ENCODE measurements around the gene LGALS7B. TPM values are rescaled to one million over a fixed set of nuclear protein-coding genes. Genes with fewer than 3 reads are reported as not detected.
"Not testable (repeated sequence)": the region's sequence is repeated elsewhere in the genome, so short reads cannot be mapped to it uniquely, and the experiment has no call there.

LGALS7B gene
- total RNA-seq, 1 experiment from 2014 or later, result not detected

DNA sequence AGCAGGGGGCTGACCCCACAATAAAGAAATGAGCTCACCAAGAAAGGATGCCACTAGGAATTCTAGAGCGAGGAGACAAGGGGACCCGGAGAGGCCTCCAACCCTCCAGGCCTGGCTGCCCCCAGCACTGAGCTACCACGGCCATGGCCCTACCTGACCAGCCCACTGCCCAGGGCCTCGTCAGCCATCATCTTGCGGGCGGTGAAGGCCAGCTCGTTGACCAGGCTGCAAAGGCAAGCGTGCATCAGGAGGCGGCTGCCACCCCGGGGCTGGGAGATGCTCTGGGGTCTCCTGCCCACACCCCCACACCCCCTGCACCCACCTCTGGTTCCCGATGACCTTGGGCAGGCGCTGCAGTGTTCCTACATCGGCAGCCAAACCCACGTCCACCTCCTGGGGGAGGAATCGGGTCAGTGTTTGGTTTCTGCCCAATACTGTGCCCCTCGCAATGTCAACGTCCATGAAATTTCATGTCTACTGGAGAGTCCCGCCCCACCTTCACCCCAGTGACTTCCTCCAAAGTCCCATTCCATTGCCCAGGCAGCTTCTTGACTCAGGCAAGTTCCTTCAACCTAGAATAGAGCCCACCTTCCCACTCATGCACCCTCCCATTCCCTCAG, 27.2 kb downstream of the LGALS7B start:
- no peak for DNase-seq (ENCODE audit: extremely low read depth, low read depth)

DNA sequence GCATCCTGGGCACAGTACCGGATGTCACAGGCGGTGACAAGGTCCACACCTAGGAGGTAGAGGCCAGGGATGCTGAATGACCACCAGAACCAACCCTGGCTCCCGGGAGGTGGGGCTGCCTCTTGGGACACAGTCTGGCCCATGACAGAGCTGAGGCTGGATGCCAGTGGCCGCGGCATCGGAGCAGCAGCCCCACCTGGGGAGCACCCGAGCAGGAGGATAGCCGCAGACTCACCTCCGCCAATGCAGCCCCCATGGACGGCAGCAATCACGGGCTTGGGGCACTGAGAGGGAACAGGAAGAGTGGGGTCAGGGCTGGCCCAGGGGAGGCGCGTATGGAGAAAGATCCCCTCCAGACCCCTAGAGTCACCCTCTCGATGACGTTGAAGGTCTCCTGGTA, 28.1 kb downstream of the LGALS7B start:
- no peak for DNase-seq (ENCODE audit: extremely low read depth, low read depth)

DNA sequence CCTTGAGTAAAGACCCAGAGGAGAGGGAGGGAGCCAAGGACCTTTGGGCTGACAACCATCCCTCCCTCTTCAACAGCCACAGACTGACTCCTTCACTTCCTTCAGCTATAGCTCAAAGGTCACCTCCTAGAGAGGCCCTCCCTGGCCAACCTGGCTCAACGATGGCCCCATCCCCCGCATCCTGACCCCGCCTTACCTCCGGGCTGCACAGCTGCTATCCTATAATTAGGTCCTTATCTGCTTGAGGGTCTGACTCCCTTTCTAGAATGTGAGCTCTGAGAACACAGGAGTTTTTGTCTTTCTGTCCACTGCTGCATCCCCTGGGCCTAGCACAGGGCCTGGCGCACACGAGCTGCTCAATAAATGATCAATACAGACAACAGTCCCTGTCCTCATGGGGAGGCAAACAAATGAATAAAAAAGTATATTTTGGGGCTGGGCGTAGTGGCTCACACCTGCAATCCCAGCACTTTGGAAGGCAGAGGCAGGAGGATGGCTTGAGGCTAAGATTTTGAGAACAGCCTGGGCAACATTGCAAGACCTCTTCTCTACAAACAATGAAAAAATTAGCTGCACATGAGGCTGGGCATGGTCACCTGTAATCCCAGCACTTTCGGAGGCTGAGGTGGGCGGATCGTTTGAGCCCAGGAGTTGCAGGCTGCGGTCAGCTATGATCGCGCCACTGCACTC, 30.4 kb downstream of the LGALS7B start:
- no peak for DNase-seq (ENCODE audit: extremely low read depth, low read depth)

DNA sequence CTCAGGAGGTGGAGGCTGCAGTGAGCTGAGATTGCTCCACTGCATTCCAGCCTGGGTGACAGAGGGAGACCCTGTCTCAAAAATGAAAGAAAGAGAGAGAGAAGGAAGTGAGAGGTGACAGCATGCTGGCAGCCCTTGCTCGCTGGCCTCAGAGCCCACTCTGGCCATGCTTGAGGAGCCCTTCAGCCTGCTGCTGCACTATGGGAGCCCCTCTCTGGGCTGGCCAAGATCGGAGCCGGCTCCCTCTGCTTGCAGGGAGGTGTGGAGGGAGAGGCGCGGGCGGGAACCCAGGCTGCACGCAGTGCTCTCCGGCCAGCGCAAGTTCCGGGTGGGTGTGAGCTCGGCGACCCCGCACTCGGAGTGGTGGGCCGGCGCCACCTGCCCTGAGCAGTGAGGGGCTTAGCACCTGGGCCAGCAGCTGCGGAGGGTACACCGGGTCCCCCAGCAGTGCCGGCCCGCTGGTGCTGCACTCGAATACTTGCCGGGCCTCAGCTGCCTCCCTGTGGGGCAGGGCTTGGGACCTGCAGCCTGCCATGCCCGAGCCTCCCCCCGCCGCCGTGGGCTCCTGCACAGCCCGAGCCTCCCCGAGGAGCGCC, 32.3 kb downstream of the LGALS7B start:
- not testable (repeated sequence) for DNase-seq (ENCODE audit: extremely low read depth, low read depth)

DNA sequence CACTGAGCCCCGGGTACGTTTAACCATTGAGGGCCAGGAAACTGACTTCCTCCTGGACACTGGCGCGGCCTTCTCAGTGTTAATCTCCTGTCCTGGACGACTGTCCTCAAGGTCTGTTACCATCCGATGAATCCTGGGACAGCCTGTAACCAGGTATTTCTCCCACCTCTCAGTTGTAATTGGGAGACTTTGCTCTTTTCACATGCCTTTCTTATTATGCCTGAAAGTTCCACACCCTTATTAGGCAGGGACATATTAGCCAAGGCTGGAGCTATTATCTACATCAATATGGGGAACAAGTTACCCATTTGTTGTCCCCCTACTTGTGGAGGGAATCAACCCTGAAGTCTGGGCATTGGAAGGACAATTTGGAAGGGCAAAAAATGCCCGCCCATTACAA, 36.9 kb downstream of the LGALS7B start:
- not testable (repeated sequence) for DNase-seq (ENCODE audit: extremely low read depth, low read depth)

DNA sequence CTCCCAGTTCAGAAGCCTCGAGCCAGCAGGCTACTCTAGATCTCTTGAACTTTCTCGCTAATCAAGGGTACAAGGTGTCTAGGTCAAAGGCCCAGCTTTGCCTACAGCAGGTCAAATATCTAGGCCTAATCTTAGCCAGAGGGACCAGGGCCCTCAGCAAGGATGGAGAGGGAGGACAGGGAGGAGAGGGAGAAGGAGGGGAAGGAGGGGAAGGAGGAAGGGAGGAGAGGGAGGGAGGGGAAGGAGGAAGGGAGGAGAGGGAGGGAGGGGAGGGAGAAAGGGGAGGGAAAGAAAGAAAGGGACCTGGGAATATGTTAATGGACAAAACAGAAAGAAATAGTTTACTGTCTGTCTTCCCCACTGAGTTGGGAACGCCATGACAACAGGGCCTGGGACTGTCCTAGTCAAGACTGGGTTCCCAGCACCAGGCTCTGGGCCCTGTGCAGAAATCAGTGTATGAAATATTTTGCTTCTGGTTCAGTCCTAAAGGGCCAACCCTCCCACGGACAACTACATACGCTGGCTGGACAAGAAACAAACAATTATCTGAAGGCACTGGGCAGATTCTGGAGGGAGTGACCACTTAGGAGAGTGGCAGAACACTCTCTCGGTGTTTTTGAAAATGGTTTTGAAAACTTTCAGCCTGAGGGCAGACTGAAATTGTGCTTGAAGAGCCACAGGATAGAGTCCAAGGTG, 38.0 kb downstream of the LGALS7B start:
- no peak for DNase-seq (ENCODE audit: extremely low read depth, low read depth)

DNA sequence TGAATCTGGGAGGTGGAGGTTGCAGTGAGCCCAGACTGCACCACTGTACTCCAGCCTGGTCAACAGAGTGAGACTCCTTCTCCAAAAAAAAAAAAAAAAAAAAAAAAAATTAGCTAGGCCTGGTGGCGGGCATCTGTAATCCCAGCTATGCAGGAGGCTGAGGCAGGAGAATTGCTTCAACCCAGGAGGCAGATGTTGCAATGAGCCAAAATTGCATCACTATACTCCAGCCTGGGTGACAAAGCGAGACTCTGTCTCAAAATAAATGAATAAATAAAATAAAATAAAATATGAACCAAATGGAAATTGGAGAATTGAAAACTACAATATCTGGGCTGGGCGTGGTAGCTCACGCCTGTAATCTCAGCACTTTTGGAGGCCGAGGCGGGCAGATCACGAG, 40.2 kb downstream of the LGALS7B start:
- DNase-seq (ENCODE audit: extremely low read depth, low read depth), result not testable (repeated sequence)

DNA sequence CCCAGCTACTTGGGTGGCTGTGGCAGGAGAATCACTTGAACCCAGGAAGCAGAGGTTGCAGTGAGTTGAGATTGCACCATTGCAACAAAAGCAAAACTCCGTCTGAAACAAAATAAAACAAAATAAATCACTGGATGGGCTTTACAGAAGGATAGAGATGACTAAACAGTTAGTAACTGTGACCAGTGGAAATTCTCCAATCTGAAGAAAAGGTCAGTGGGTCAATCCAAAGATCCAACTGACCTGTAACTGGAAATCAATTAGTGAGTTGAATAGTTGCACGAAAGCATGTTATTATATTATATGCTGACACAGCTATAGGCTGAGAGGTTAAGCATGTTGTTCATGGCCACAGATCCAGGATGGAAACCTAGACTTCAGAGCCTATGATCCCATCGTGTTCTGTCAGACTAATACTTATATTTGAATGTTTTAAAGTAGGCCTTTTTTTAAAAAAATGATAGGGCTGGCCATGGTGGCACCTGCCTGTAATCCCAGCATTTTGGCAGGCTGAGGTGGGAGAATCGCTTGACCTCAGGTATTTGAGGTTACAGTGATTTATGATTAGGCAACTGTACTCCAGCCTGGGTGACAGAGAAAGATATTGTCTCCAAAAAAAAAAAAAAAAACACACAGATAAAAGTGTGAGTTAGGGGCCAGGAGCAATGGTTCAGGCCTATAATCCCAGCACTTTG, 41.2 kb downstream of the LGALS7B start:
- no peak for DNase-seq (ENCODE audit: extremely low read depth, low read depth)

DNA sequence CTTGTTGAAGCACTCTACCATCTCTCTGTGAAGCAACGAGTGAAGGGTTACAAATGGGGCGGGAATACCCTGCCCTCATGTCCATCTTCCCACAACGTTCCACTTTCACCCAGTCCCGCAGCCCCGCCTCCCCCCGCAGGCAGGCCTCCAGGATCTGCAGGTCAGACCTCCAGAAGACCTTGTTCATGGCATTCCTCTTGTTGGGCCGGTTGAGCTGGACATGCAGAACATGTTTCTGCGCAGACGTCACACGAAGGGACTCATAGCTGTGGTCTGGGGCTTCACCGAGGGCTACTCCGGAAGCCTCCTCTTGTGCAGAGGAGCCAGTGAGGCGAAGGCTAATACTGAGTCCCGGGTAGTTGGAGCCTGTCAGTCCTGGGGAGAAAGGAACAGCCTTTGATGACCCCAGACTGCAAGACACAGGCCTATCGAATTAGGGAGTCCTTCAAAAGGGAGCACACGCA, 42.2 kb downstream of the LGALS7B start:
- DNase-seq (ENCODE audit: extremely low read depth, low read depth), result no peak

DNA sequence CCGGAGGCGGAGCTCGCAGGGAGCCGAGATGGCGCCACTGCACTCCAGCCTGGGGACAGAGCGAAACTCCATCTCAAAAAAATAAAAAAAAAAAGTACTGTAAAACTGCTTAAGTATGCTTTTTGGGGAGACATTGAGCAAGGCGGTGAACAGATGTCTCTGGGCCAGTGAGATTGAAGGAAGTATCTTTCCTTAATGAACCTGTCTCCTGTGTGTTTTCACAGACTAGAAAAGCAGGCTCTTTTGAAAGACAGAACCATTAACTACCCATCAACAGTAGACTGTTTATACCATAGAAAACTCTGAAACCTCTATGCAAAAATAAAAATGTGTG, 44.1 kb downstream of the LGALS7B start:
- DNase-seq (ENCODE audit: extremely low read depth, low read depth), result no peak

DNA sequence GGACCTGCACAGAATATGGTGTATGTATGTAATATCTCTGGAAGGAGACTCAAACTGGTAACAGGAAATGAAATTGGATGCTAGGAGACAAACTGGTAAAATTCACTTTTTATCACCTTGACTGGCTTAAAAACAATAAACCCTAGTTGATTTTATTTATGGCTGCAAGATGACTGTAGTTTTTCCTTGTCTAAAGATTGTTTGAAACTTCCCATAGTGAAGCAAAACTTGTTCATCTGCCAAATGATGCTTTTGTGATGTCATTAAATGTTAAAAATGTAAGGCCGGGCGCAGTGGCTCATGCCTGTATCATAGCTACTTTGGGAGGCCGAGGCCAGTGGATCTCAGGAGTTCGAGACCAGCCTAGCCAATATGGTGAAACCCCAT, 45.1 kb downstream of the LGALS7B start:
- DNase-seq (ENCODE audit: extremely low read depth, low read depth), result no peak

DNA sequence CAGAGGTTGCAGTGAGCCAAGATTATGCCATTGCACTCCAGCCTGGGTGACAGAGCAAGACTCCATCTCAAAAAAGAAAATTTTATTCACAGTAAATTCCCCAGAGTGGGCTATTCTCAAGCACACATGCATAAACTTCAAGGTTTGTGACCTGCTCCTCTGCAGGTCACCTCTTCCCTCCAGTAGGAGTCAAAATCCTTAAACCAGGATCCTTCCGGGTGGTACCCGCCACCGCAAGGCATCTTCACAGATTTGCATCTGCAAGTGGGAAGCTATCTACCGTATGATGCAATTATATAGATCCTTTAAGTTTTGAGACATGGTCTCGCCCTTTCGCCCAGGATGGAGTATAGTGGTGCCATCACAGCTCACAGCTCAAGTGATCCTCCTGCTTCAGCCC, 45.6 kb downstream of the LGALS7B start:
- DNase-seq (ENCODE audit: extremely low read depth, low read depth), result no peak

DNA sequence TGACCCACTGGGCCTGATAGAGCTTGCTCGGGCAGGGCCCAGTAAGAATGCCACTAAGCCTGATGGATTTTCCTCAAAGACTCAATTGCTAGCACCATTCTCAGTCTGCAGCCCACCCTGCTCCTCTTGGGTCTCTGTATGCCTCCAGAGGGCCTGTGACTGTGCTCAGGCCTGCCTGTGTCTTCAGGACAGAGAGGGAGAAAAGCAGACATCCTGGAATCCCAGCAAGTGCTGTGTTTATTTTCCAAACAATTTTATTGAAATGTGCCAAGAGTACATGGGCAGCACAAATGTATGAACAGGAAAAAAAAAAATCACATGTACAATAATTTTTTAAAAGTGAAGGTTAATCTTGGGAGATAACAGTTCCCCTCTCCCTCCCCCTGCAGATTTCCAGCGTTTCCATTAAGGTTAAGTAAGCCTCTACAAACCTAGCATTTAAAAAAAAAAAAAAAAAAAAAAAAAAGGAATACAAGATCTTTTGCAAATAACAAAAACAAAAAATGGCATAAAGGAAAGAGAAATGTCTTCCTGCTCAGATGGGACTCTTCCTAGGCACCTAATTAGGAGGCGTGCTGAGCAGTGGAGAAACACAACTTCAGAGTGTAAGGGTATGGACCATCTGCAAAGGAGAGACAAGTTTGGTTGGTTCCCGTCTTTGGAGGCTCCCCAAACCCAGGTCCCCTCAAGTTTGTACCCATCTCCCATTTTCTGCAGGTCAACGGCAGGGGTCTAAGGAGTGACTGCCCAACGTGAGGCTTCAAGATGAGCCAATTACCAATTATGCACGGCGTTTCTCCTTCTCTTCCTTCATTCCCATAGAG, 47.4 kb downstream of the LGALS7B start:
- no peak for DNase-seq (ENCODE audit: extremely low read depth, low read depth)

DNA sequence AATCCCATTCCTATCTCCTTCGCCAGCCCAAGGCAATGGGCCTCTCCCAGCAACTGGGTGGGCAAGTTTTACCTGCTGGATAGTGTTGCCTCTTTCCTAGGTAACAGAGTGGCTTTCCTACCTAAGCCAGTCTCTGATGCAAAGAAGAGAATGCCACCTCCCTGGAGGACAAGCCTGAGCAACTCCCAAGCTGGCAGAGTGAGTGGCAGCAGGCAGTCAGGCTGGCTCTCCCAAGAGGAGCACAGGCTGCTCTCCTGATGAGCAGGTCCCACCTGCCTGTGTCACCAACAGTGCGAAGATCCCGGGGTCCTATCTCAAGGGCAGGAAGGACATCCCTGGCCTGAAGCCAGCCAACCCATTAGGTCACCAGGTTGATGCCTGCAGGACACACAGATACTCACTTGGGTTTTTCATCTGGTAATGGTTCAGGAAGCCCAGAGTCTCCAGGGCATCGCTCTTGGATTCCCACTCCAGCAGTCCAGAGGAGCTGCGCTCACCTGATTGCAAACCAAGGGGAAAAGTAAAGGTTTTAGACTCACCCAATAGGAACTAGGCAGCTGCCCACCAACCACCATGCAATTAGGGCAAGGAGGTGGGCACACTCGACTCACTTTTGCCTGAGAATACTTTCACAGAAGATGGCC, 48.1 kb downstream of the LGALS7B start:
- DNase-seq (ENCODE audit: extremely low read depth, low read depth), result no peak

DNA sequence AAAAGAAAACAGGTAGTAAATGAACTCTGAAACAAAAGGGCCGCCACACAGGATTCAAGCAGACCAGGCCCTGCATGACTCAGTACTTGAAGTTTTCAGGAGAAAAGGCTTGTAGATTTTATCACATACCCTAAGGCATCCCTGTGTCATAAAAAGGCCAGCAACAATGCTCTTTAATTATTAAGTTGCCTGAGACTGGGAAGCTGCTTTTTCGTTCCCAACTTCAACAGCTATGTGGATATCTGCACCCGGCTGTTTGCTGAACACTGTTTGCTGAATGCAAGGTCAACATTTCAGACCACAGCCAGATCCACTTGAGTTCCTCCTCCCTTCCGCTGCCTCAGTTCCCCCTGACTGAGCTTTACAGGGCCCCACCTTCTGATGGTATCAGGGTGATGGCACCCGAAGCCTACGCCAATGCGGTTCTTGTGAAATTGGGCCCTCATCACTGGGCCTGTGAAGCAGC, 48.7 kb downstream of the LGALS7B start:
- DNase-seq (ENCODE audit: extremely low read depth, low read depth), result no peak

DNA sequence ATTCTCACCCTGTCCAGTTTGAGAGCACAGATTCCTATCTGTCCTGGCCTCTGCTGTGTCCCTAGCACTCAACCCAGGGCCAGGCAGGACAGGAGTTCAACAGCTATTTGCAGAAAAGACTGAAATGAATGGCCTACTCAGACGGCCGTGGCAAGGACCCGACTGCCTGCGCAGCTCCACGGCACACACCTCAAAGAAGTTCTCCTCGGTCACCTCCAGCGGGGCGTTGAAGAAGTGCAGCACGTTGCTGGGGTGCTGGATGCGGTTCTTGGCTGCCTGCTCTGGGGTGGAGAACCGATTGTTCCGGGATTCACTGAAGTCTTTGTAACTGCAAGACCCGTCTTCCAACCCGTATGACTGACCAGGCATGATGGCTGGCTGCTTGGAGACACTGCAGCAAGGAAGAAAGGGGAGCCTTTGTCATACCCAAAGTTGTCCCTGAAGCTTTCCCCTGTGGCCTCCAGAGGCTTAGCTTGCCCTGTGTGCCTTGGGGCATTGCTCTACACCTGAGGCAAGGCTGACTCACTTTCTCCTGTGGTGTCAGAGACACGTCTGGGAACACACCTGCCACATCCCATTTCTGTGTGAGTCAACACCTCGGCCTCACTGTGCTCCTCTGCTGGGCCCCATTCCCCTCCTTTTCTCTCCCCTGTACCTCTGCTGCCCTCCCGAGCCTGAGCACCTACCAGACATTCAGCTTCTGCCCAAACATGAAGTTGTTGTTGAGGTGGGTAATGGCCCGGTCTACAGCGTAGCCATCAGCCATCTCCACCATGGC, 49.4 kb downstream of the LGALS7B start:
- no peak for DNase-seq (ENCODE audit: extremely low read depth, low read depth)

DNA sequence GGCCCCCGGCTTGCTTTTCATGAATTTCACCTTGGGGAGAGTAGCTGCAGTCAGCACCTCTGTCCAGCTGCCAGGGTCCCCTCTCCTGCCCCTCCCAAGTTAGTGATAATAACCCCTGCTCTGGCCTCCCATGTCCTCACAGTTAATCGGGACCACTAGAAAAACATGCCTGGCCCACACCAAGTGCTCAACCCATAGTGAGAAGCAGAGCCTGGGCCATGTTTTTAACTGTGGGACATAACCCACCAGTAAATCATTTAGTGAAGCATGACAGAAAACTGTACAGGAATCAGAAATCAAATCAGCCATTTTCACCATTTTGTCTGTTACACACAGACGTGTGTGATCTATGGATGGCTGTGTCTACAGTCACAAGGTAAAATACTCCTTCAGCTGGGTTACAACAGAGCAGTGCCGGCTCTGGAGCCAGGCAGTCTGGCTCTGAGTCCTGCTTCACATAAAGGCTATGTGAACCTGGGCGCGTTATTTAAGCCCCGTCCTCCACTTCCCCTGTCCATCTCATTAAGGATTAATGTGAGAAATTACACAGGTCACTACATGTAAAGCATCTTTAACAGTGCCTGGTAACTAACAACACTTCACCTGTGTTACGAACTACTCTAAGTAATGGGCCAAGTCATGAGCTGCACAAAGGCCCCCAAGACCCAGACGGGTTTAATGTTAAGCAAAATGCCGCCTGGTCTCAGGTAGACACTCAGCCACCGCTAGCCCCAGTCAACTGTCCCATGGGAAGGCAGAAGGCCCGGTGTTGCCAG, 50.2 kb downstream of the LGALS7B start:
- DNase-seq (ENCODE audit: extremely low read depth, low read depth), result no peak

Data from NCI-H460 (cell line).